Embryonic facial prominence (tissue), 1 donor: ENCODE measurements around the gene SLC47A2.
"Not testable (repeated sequence)": the region's sequence is repeated elsewhere in the genome, so short reads cannot be mapped to it uniquely, and the experiment has no call there.

Experiments used
- DNase-seq: peaks from one replicate; pipeline ENCODE4 v3.0.0-alpha.2; 2016; ENCODE audit errors: extremely low spot score

Gene SLC47A2

GRCh38 chr17:19716108-19717030 lies at the start of gene SLC47A2:
TSS of gene SLC47A2 (minus strand) at chr17:19716584. CDS start at chr17:19716555, 29 bp downstream.
- DNase-seq = no peak

GRCh38 chr17:19766016-19766415 lies 49.6 kb upstream of the SLC47A2 start:
- DNase-seq = no peak

GRCh38 chr17:19763991-19764390 lies 47.6 kb upstream of the SLC47A2 start:
- DNase-seq = not testable (repeated sequence)

GRCh38 chr17:19763416-19763815 lies 47.0 kb upstream of the SLC47A2 start:
- no peak for DNase-seq

- DNase-seq = no peak
Measured at GRCh38 chr17:19762515-19762961, 46.2 kb upstream of the SLC47A2 start.

- no peak for DNase-seq
Measured at GRCh38 chr17:19760746-19761145, 44.4 kb upstream of the SLC47A2 start.

- DNase-seq = no peak
Measured at GRCh38 chr17:19759568-19760549, 43.5 kb upstream of the SLC47A2 start.

GRCh38 chr17:19757536-19758180 lies 41.3 kb upstream of the SLC47A2 start:
- DNase-seq = no peak

GRCh38 chr17:19756546-19756945 lies 40.2 kb upstream of the SLC47A2 start:
- no peak for DNase-seq

GRCh38 chr17:19755821-19756510 lies 39.6 kb upstream of the SLC47A2 start:
- no peak for DNase-seq

- DNase-seq = no peak
Measured at GRCh38 chr17:19755392-19755791, 39.0 kb upstream of the SLC47A2 start.

- DNase-seq = no peak
Measured at GRCh38 chr17:19753661-19754463, 37.5 kb upstream of the SLC47A2 start.

GRCh38 chr17:19753051-19753509 lies 36.7 kb upstream of the SLC47A2 start:
- DNase-seq = no peak

GRCh38 chr17:19752216-19753050 lies 36.0 kb upstream of the SLC47A2 start:
- no peak for DNase-seq

- DNase-seq = no peak
Measured at GRCh38 chr17:19750835-19751234, 34.5 kb upstream of the SLC47A2 start.

GRCh38 chr17:19750020-19750572 lies 33.7 kb upstream of the SLC47A2 start:
- no peak for DNase-seq

- DNase-seq = no peak
Measured at GRCh38 chr17:19748807-19749193, 32.4 kb upstream of the SLC47A2 start.

- peak; percentile 75 for DNase-seq
Measured at GRCh38 chr17:19747829-19748806, 31.7 kb upstream of the SLC47A2 start, which contains the start of gene ALDH3A1. TSS of gene ALDH3A1 (minus strand) at chr17:19748298. CDS start at chr17:19745129, 3,169 bp downstream.
